ENCODE results near the gene FRMD4A. TPM values are rescaled to one million over a fixed set of nuclear protein-coding genes. Genes with fewer than 3 reads are reported as not detected.

The FRMD4A gene
- total and polyA plus RNA-seq, 2 of the 4 experiments (the other 2 are of a cell fraction), result 30.3 to 68.8 TPM

- 53% methylated on average over 3 of the region's 8 CpGs; no CpG with 5 or more reads in 1 of the 2 experiments for WGBS, 2 experiments (ENCODE audit: extremely low coverage in 2 of 2, insufficient read length in 1 of 2)
Observed at GRCh38 chr10:14063531-14064285, 267.0 kb downstream of the FRMD4A start.

More at GRCh38 chr10:14063531-14064285, 267.0 kb downstream of the FRMD4A start:
- no peak overlapping the region for H4K5ac ChIP-seq (ENCODE audit: low read depth, low read length)
- no peak overlapping the region for H3K27ac ChIP-seq (ENCODE audit: insufficient read depth, low read length)
- no peak overlapping the region for H3K14ac ChIP-seq (replicated peaks; ENCODE audit: low read depth, low read length)
- H2AFZ ChIP-seq (replicated peaks; ENCODE audit: low read length, poor library complexity), result no peak overlapping the region
- H3K27me3 ChIP-seq (ENCODE audit: control insufficient read depth, insufficient read depth, low read length), result no peaks in the 10 kb centered on the region
- peak overlapping the region; percentile 54 for H2BK5ac ChIP-seq (ENCODE audit: low read depth, low read length, poor library complexity, severe bottlenecking)
- TF ChIP-seq FOS (IDR thresholded peaks at IDR 0.05; ENCODE audit: low read depth, low read length) (no peak), MAFK (IDR thresholded peaks at IDR 0.05; ENCODE audit: low read depth, low read length) (no peak), BHLHE40 (IDR thresholded peaks at IDR 0.05; ENCODE audit: low read depth, low read length) (no peak), CEBPB (IDR thresholded peaks at IDR 0.05; ENCODE audit: low read depth, low read length) (peak; percentile 83), ELK1 (IDR thresholded peaks at IDR 0.05; ENCODE audit: borderline replicate concordance, low read depth, low read length) (no peak), CHD1 (IDR thresholded peaks at IDR 0.05; ENCODE audit: low read depth, low read length) (no peak), RAD21 (IDR thresholded peaks at IDR 0.05; ENCODE audit: low read length) (no peak)
- H3K36me3 ChIP-seq (ENCODE audit: control insufficient read depth, insufficient read depth, low read length), result no peaks in the 10 kb centered on the region
- BruUV-seq (replicated peaks), result no TSS peak
- H3K4me3 ChIP-seq (ENCODE audit: insufficient read depth, low read depth, low read length), result no peak overlapping the region
- H3K9me3 ChIP-seq (ENCODE audit: control insufficient read depth, insufficient read depth, low read length), result no peaks in the 10 kb centered on the region
- H4K91ac ChIP-seq (ENCODE audit: insufficient read depth, low read depth, low read length), result no peak overlapping the region
- H3K9me1 ChIP-seq (ENCODE audit: insufficient read depth, low read length), result peaks cover 2% of the 10 kb centered on the region; the same call in 1 of the 2 replicates
- no peak overlapping the region for H3K4ac ChIP-seq (ENCODE audit: low read depth, low read length)
- peak overlapping the region; percentile 33; the same call in 1 of the 2 replicates for H3K18ac ChIP-seq (ENCODE audit: low read depth, low read length)
- peak overlapping the region; percentile 37; the same call in 1 of the 2 replicates for H3K4me2 ChIP-seq (ENCODE audit: low read depth, low read length)
- no peak overlapping the region for H3K23ac ChIP-seq (ENCODE audit: low read depth, low read length)
- H2BK15ac ChIP-seq (ENCODE audit: low read depth, low read length), result no peak overlapping the region
- DNase-seq (peak; percentile 87), ATAC-seq (ENCODE audit: low read depth) (peak; percentile 97)
- intact Hi-C loops (cut with micrococcal nuclease), result no loop called here
- H4K20me1 ChIP-seq (ENCODE audit: insufficient read depth, low read length), result no peaks in the 10 kb centered on the region
- H2AK9ac ChIP-seq (replicated peaks; ENCODE audit: low read depth, low read length, poor library complexity), result no peak overlapping the region
- H2BK20ac ChIP-seq (ENCODE audit: low read depth, low read length), result no peak overlapping the region; the same call in 1 of the 2 replicates
- ChIA-PET POLR2A (ENCODE audit: unreplicated experiment) (no interaction called here), CTCF (interaction anchor here (1.2 kb wide), 1 partner anchor 30 kb away, joined by 4 read pairs; no protein-coding TSS in a partner anchor)
- no peak overlapping the region for H3K9ac ChIP-seq (ENCODE audit: low read depth, low read length)
- H4K8ac ChIP-seq (ENCODE audit: low read depth in 2 of 2, low read length in 2 of 2), result no peak overlapping the region
- peaks cover 8% of the 10 kb centered on the region for H3K4me1 ChIP-seq (ENCODE audit: control insufficient read depth, insufficient read depth, low read length)
- dilution Hi-C loops (cut with HindIII; ENCODE audit: low sequenced_read_pairs, unreplicated experiment), result no loop called here
- no peaks in the 10 kb centered on the region for H3K79me1 ChIP-seq (ENCODE audit: low read depth in 1 of 2, low read length in 2 of 2)
- in situ Hi-C loops (cut with MboI; ENCODE audit: low sequenced_read_pairs), result no loop called here
- no peak overlapping the region for H2AK5ac ChIP-seq (ENCODE audit: low read depth, low read length)
- H3K56ac ChIP-seq (ENCODE audit: extremely low read depth, insufficient read depth, low read length), result no peak overlapping the region
- no peak overlapping the region for H2BK120ac ChIP-seq (ENCODE audit: low read depth, low read length)

Measured in IMR-90 (cell line).